SK-N-SH (cell line): ENCODE measurements around the gene OSBPL2. TPM values are rescaled to one million over a fixed set of nuclear protein-coding genes. Genes with fewer than 3 reads are reported as not detected.

ENCODE experiments used
- CTCF ChIA-PET: fragments of 300-600, 350-600 bp; formaldehyde crosslinking; extraction: SDS; loops from one replicate; lab custom pipeline; 2021; lab: Yijun Ruan, JAX
- POLR2A ChIA-PET: fragments of 350-600 bp; sonication (Branson Sonifier 250); formaldehyde crosslinking; extraction: SDS; loops from one replicate; lab custom pipeline; 2020; ENCODE audit warnings: antibody characterized with exemption, inconsistent platforms; lab: Yijun Ruan, JAX
- DNase-seq: peaks from one replicate; pipeline ENCODE4 v3.0.0; 2012
- H2AFZ ChIP-seq: fragments of 200-600 bp; sonication (generic); 2 replicates; pipeline ENCODE4 v1.8.1; 2016; ENCODE audit warnings: antibody characterized with exemption, mild to moderate bottlenecking, low read depth
- H3F3A ChIP-seq: fragments of 200-600 bp; sonication (generic); replicated peaks from 2 replicates; pipeline ENCODE3; 2016; ENCODE audit warnings: antibody characterized with exemption, mild to moderate bottlenecking; ENCODE audit not compliant: insufficient read depth
- H3K27ac ChIP-seq, 2 experiments: fragments of 200-500 bp in 1 of 2; fragments of 200-600 bp in 1 of 2; sonication (Bioruptor generic) in 1 of 2; sonication (generic), shearing (Covaris generic) in 1 of 2; 2 replicates each; pipeline versions ENCODE4 v1.5.1 to v1.6.1; 2014 to 2016; ENCODE audit warnings: low read depth in 2 of 2, inconsistent platforms in 1 of 2, low read length in 1 of 2, mild to moderate bottlenecking in 1 of 2, mixed read lengths in 1 of 2
- H3K27me3 ChIP-seq: fragments of 200-600 bp; sonication (generic), shearing (Covaris generic); 2 replicates; pipeline ENCODE4 v1.6.1; 2016; ENCODE audit warnings: mixed run types; ENCODE audit not compliant: insufficient read depth
- H3K36me3 ChIP-seq, 2 experiments: fragments of 200-500 bp in 1 of 2; fragments of 200-600 bp in 1 of 2; sonication (Bioruptor generic) in 1 of 2; sonication (generic) in 1 of 2; replicated peaks in 1 of 2; 2 replicates each; pipeline versions ENCODE3 to v1.5.1; 2014 to 2016; ENCODE audit warnings: low read length in 1 of 2, mild to moderate bottlenecking in 1 of 2; ENCODE audit not compliant: insufficient read depth in 2 of 2, control insufficient read depth in 1 of 2
- H3K4me1 ChIP-seq, 2 experiments: fragments of 200-500 bp in 1 of 2; fragments of 200-600 bp in 1 of 2; sonication (Bioruptor generic) in 1 of 2; sonication (generic), shearing (Covaris generic) in 1 of 2; 2 replicates each; pipeline versions ENCODE4 v1.5.1 to v1.6.1; 2014 to 2016; ENCODE audit warnings: low read depth in 1 of 2, low read length in 1 of 2, mixed run types in 1 of 2; ENCODE audit not compliant: insufficient read depth in 2 of 2, control insufficient read depth in 1 of 2
- H3K4me2 ChIP-seq: fragments of 200-600 bp; sonication (generic), shearing (Covaris generic); 2 replicates; pipeline ENCODE4 v1.6.1; 2017; ENCODE audit warnings: mixed run types
- H3K4me3 ChIP-seq, 2 experiments: fragments of 200-500 bp in 1 of 2; fragments of 200-600 bp in 1 of 2; sonication (Bioruptor generic) in 1 of 2; sonication (generic), shearing (Covaris generic) in 1 of 2; 2 replicates each; pipeline versions ENCODE4 v1.5.1 to v1.8.1; 2014 to 2016; ENCODE audit warnings: low read depth in 2 of 2, inconsistent platforms in 1 of 2, low read length in 1 of 2, mild to moderate bottlenecking in 1 of 2, mixed read lengths in 1 of 2, moderate library complexity in 1 of 2
- H3K79me2 ChIP-seq: fragments of 200-600 bp; sonication (generic); 2 replicates; pipeline ENCODE4 v1.8.1; 2017; ENCODE audit warnings: mild to moderate bottlenecking; ENCODE audit not compliant: insufficient read depth
- H3K9ac ChIP-seq: fragments of 200-600 bp; sonication (generic); 2 replicates; pipeline ENCODE4 v1.6.1; 2017; ENCODE audit warnings: mixed run types
- H3K9me2 ChIP-seq: fragments of 200-600 bp; sonication (generic); 2 replicates; pipeline ENCODE4 v1.6.1; 2017; ENCODE audit warnings: mixed run types
- H3K9me3 ChIP-seq: fragments of 200-600 bp; sonication (generic); 2 replicates; pipeline ENCODE4 v1.6.1; 2017; ENCODE audit warnings: mixed run types, mild to moderate bottlenecking, moderate library complexity
- H4K20me1 ChIP-seq: fragments of 200-600 bp; sonication (generic); 2 replicates; pipeline ENCODE4 v1.6.1; 2017; ENCODE audit warnings: mild to moderate bottlenecking, mixed run types; ENCODE audit not compliant: insufficient read depth
- ELF1 ChIP-seq: IDR thresholded peaks from 2 replicates; pipeline ENCODE4 v1.4.0; 2012
- EP300 ChIP-seq, 2 experiments: IDR thresholded peaks; 2 replicates each; pipeline versions ENCODE4 v1.4.0 to v1.6.1; 2012; ENCODE audit warnings: borderline replicate concordance in 1 of 2, low read depth in 1 of 2, low read length in 1 of 2
- FOSL2 ChIP-seq: IDR thresholded peaks from 2 replicates; pipeline ENCODE4 v1.4.0; 2012; ENCODE audit warnings: low read depth, mild to moderate bottlenecking, moderate library complexity, borderline replicate concordance
- MEF2A ChIP-seq: IDR thresholded peaks from 2 replicates; pipeline ENCODE4 v1.4.0; 2012; ENCODE audit warnings: low read depth, borderline replicate concordance
- MXI1 ChIP-seq: IDR thresholded peaks from 2 replicates; pipeline ENCODE4 v1.6.1; 2012; ENCODE audit warnings: mild to moderate bottlenecking, low read depth, low read length, improper control_type of control experiment
- NFIC ChIP-seq: IDR thresholded peaks from 2 replicates; pipeline ENCODE4 v1.4.0; 2012; ENCODE audit warnings: borderline replicate concordance
- NRF1 ChIP-seq: IDR thresholded peaks from 2 replicates; pipeline ENCODE4 v1.6.1; 2012; ENCODE audit warnings: low read depth, mild to moderate bottlenecking, low read length
- RAD21 ChIP-seq: IDR thresholded peaks from 2 replicates; pipeline ENCODE4 v1.6.1; 2012; ENCODE audit warnings: mild to moderate bottlenecking, low read length
- RCOR1 ChIP-seq: fragments of 150-350 bp; IDR thresholded peaks from 2 replicates; pipeline ENCODE4 v1.6.1; 2017; ENCODE audit warnings: antibody characterized with exemption, low read length
- RFX5 ChIP-seq: IDR thresholded peaks from 2 replicates; pipeline ENCODE4 v1.6.1; 2012; ENCODE audit warnings: mild to moderate bottlenecking, improper control_type of control experiment, low read length
- RXRA ChIP-seq: IDR thresholded peaks from 2 replicates; pipeline ENCODE4 v1.4.0; 2012; ENCODE audit warnings: low read depth, mild to moderate bottlenecking, borderline replicate concordance
- TEAD4 ChIP-seq: IDR thresholded peaks from 2 replicates; pipeline ENCODE4 v1.4.0; 2012; ENCODE audit warnings: mild to moderate bottlenecking, borderline replicate concordance; ENCODE audit not compliant: insufficient read depth
- WGBS: methylation state at CpG from one replicate; pipeline ENCODE4 v1.1.6; 2017; ENCODE audit warnings: low lambda C conversion rate; 5-methylcytosine and 5-hydroxymethylcytosine counted together
- polyA plus RNA-seq, 3 experiments: library from polyadenylated mRNA; depleted of rRNA; stranded (reverse); fragments of >200 nt; gene quantifications; 2 replicates each; pipeline ENCODE4 v1.2.3, GENCODE V29; 2012
- TF ChIP-seq, protein P1 (sequence below): IDR thresholded peaks from 2 replicates; pipeline ENCODE4 v1.6.1; 2012; ENCODE audit warnings: mild to moderate bottlenecking, low read depth, low read length, moderate library complexity
- TF ChIP-seq, protein P2 (sequence below): fragments of 150-350 bp; IDR thresholded peaks from 2 replicates; pipeline ENCODE4 v1.6.1; 2016; ENCODE audit warnings: mild to moderate bottlenecking, low read depth, low read length
- TF ChIP-seq, protein P3 (sequence below): fragments of 150-350 bp; IDR thresholded peaks from 2 replicates; pipeline ENCODE4 v1.6.1; 2017; ENCODE audit warnings: antibody characterized with exemption, low read length, low read depth, borderline replicate concordance

Gene OSBPL2
- polyA plus RNA-seq, 1 of the 3 experiments (the other 2 are of a cell fraction), result 17.7 TPM

GRCh38 chr20:62239278-62239879, 1.1 kb downstream of the OSBPL2 start:
- H4K20me1 ChIP-seq, result peaks cover 49% of the 10 kb centered on the region
- ChIA-PET CTCF (no interaction called here), POLR2A (interaction anchor here (1.3 kb wide), 1 partner anchor 9 kb away, joined by 3 read pairs; no protein-coding TSS in a partner anchor)
- H3K4me2 ChIP-seq, result peak overlapping the region; percentile 85
- H3F3A ChIP-seq, result no peaks in the 10 kb centered on the region
- no peak for DNase-seq
- 62% methylated on average over 12 of the region's 23 CpGs for WGBS
- no peak overlapping the region for H2AFZ ChIP-seq
- peaks cover 5 to 28% of the 10 kb centered on the region in 2 experiments; a peak in 1 of 4 replicates for H3K4me1 ChIP-seq
- no peaks in the 10 kb centered on the region for H3K27me3 ChIP-seq
- peaks cover 0 to 12% of the 10 kb centered on the region in 2 experiments for H3K36me3 ChIP-seq
- H3K9me2 ChIP-seq, result no peaks in the 10 kb centered on the region
- peak overlapping the region; percentile 68 to 69 for H3K4me3 ChIP-seq
- H3K79me2 ChIP-seq, result peaks cover 57% of the 10 kb centered on the region
- H3K27ac ChIP-seq, result no peak overlapping the region
- H3K9ac ChIP-seq, result peak overlapping the region; percentile 80
- TF ChIP-seq RFX5, result no peak
- no peak for TF ChIP-seq MXI1
- TF ChIP-seq FOSL2, result no peak
- TF ChIP-seq, protein P1, sequence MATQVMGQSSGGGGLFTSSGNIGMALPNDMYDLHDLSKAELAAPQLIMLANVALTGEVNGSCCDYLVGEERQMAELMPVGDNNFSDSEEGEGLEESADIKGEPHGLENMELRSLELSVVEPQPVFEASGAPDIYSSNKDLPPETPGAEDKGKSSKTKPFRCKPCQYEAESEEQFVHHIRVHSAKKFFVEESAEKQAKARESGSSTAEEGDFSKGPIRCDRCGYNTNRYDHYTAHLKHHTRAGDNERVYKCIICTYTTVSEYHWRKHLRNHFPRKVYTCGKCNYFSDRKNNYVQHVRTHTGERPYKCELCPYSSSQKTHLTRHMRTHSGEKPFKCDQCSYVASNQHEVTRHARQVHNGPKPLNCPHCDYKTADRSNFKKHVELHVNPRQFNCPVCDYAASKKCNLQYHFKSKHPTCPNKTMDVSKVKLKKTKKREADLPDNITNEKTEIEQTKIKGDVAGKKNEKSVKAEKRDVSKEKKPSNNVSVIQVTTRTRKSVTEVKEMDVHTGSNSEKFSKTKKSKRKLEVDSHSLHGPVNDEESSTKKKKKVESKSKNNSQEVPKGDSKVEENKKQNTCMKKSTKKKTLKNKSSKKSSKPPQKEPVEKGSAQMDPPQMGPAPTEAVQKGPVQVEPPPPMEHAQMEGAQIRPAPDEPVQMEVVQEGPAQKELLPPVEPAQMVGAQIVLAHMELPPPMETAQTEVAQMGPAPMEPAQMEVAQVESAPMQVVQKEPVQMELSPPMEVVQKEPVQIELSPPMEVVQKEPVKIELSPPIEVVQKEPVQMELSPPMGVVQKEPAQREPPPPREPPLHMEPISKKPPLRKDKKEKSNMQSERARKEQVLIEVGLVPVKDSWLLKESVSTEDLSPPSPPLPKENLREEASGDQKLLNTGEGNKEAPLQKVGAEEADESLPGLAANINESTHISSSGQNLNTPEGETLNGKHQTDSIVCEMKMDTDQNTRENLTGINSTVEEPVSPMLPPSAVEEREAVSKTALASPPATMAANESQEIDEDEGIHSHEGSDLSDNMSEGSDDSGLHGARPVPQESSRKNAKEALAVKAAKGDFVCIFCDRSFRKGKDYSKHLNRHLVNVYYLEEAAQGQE, result no peak
- TF ChIP-seq RCOR1, result no peak
- TF ChIP-seq, protein P2, sequence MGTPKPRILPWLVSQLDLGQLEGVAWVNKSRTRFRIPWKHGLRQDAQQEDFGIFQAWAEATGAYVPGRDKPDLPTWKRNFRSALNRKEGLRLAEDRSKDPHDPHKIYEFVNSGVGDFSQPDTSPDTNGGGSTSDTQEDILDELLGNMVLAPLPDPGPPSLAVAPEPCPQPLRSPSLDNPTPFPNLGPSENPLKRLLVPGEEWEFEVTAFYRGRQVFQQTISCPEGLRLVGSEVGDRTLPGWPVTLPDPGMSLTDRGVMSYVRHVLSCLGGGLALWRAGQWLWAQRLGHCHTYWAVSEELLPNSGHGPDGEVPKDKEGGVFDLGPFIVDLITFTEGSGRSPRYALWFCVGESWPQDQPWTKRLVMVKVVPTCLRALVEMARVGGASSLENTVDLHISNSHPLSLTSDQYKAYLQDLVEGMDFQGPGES, result no peak
- TF ChIP-seq, protein P3, sequence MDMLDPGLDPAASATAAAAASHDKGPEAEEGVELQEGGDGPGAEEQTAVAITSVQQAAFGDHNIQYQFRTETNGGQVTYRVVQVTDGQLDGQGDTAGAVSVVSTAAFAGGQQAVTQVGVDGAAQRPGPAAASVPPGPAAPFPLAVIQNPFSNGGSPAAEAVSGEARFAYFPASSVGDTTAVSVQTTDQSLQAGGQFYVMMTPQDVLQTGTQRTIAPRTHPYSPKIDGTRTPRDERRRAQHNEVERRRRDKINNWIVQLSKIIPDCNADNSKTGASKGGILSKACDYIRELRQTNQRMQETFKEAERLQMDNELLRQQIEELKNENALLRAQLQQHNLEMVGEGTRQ, result no peak
- TF ChIP-seq MEF2A, result no peak
- no peak for TF ChIP-seq NRF1
- no peak for TF ChIP-seq ELF1
- TF ChIP-seq TEAD4, result no peak
- no peak for TF ChIP-seq NFIC
- no peak for TF ChIP-seq EP300 (IDR thresholded peaks at IDR 0.05; ENCODE audit: borderline replicate concordance in 1 of 2, low read depth in 1 of 2, low read length in 1 of 2)
- no peak for TF ChIP-seq RXRA
- no peak for TF ChIP-seq RAD21
- H3K9me3 ChIP-seq, result no peaks in the 10 kb centered on the region
